A673 (cell line): Measurements from ENCODE around the gene TLE3. TPM values are rescaled to one million over a fixed set of nuclear protein-coding genes. Genes with fewer than 3 reads are reported as not detected.

Source experiments
- BruUV-seq: library from RNA; stranded (reverse); fragments of 400-500 nt; replicated peaks from 2 replicates; lab custom pipeline; 2021; lab: Mats Ljungman, UMichigan
- CTCF ChIA-PET: fragments of 300-600 bp; sonication (Branson Sonifier 250); formaldehyde crosslinking; loops from one replicate; lab custom pipeline; 2022; ENCODE audit warnings: antibody characterized with exemption; lab: Charles Lee
- POLR2A ChIA-PET: fragments of 300-600 bp; sonication (Branson Sonifier 250); formaldehyde crosslinking; loops from one replicate; lab custom pipeline; 2022; ENCODE audit warnings: antibody characterized with exemption; ENCODE audit not compliant: low non-redundant PET; lab: Charles Lee
- DNase-seq: peaks from one replicate; pipeline ENCODE4 v3.0.0-alpha.2; 2015; ENCODE audit warnings: low spot score
- H3K27ac ChIP-seq: fragments of 200-600 bp; sonication (generic); 2 replicates; pipeline ENCODE4 v1.5.1; 2016; ENCODE audit warnings: mixed run types, low read depth, mild to moderate bottlenecking, mixed read lengths, antibody characterized with exemption, low read length; ENCODE audit not compliant: poor library complexity, severe bottlenecking
- H3K27me3 ChIP-seq: fragments of 200-600 bp; sonication (generic); replicated peaks from 2 replicates; pipeline ENCODE4 v1.6.1; 2017; ENCODE audit warnings: mixed run types, low read depth, mild to moderate bottlenecking, mixed read lengths, antibody characterized with exemption, low read length; ENCODE audit not compliant: insufficient read depth, poor library complexity
- H3K36me3 ChIP-seq: fragments of 200-600 bp; sonication (generic); 2 replicates; pipeline ENCODE4 v1.6.1; 2016; ENCODE audit warnings: mixed run types, mild to moderate bottlenecking, mixed read lengths, antibody characterized with exemption, low read length; ENCODE audit not compliant: insufficient read depth, poor library complexity, severe bottlenecking
- H3K4me1 ChIP-seq: fragments of 200-600 bp; sonication (generic); 2 replicates; pipeline ENCODE4 v1.6.1; 2017; ENCODE audit warnings: mixed run types, mild to moderate bottlenecking, mixed read lengths, antibody characterized with exemption, low read length; ENCODE audit not compliant: insufficient read depth, poor library complexity, severe bottlenecking
- H3K4me3 ChIP-seq: fragments of 200-600 bp; sonication (generic); 2 replicates; pipeline ENCODE4 v1.5.1; 2016; ENCODE audit warnings: low read depth, mixed run types, mild to moderate bottlenecking, mixed read lengths, low read length; ENCODE audit not compliant: poor library complexity, severe bottlenecking
- H3K9me3 ChIP-seq: fragments of 200-600 bp; sonication (generic); 2 replicates; pipeline ENCODE4 v1.6.1; 2016; ENCODE audit warnings: mixed run types, low read depth, mild to moderate bottlenecking, mixed read lengths, antibody characterized with exemption, low read length; ENCODE audit not compliant: poor library complexity, severe bottlenecking
- EZH2 ChIP-seq: fragments of 200-600 bp; sonication (generic); IDR thresholded peaks from 2 replicates; pipeline ENCODE4 v1.6.1; 2017; ENCODE audit warnings: borderline replicate concordance, low read depth, mild to moderate bottlenecking, mixed read lengths, antibody characterized with exemption, low read length; ENCODE audit not compliant: poor library complexity, severe bottlenecking
- intact Hi-C: fragments of 100-400 bp; cut with micrococcal nuclease; formaldehyde crosslinking; loops from one replicate; pipeline ENCODE4 v1.10.0; 2022; ENCODE audit not compliant: unreplicated experiment
- total RNA-seq: library from RNA; stranded (reverse); gene quantifications from 2 replicates; pipeline ENCODE4 v1.2.3, GENCODE V29; 2021
- TF ChIP-seq, protein P1 (sequence below): fragments of 300-800, 200-600 bp; sonication (generic); conservative IDR thresholded peaks from 2 replicates; pipeline ENCODE4 v1.5.1; 2017; ENCODE audit warnings: low read depth, mild to moderate bottlenecking, antibody characterized with exemption, low read length, moderate library complexity, mixed read lengths

The TLE3 gene
- total RNA-seq, 1 experiment from 2014 or later = 90.4 TPM

- BruUV-seq = no TSS peak
- intact Hi-C loops = loop anchor here (1.0 kb wide), 1 partner anchor 10 kb away; no protein-coding TSS in a partner anchor
- Histone ChIP-seq H3K4me1 (peaks cover 21% of the 10 kb centered on the region), H3K27me3 (no peaks in the 10 kb centered on the region), H3K36me3 (no peaks in the 10 kb centered on the region), H3K27ac (peak overlapping the region; percentile 79), H3K4me3 (peak overlapping the region; percentile 45), H3K9me3 (no peaks in the 10 kb centered on the region)
- peak; percentile 97 for DNase-seq
- POLR2A ChIA-PET = no interaction called here
- TF ChIP-seq, protein P1, sequence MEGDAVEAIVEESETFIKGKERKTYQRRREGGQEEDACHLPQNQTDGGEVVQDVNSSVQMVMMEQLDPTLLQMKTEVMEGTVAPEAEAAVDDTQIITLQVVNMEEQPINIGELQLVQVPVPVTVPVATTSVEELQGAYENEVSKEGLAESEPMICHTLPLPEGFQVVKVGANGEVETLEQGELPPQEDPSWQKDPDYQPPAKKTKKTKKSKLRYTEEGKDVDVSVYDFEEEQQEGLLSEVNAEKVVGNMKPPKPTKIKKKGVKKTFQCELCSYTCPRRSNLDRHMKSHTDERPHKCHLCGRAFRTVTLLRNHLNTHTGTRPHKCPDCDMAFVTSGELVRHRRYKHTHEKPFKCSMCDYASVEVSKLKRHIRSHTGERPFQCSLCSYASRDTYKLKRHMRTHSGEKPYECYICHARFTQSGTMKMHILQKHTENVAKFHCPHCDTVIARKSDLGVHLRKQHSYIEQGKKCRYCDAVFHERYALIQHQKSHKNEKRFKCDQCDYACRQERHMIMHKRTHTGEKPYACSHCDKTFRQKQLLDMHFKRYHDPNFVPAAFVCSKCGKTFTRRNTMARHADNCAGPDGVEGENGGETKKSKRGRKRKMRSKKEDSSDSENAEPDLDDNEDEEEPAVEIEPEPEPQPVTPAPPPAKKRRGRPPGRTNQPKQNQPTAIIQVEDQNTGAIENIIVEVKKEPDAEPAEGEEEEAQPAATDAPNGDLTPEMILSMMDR = no peak
- no peak for TF ChIP-seq EZH2
- CTCF ChIA-PET = interaction anchor here (0.7 to 0.8 kb wide), 2 partner anchors 10 to 381 kb away, joined by 3 read pairs; no protein-coding TSS in a partner anchor
Observed at GRCh38 chr15:70101459-70102113, 3.9 kb upstream of the TLE3 start.

DNA sequence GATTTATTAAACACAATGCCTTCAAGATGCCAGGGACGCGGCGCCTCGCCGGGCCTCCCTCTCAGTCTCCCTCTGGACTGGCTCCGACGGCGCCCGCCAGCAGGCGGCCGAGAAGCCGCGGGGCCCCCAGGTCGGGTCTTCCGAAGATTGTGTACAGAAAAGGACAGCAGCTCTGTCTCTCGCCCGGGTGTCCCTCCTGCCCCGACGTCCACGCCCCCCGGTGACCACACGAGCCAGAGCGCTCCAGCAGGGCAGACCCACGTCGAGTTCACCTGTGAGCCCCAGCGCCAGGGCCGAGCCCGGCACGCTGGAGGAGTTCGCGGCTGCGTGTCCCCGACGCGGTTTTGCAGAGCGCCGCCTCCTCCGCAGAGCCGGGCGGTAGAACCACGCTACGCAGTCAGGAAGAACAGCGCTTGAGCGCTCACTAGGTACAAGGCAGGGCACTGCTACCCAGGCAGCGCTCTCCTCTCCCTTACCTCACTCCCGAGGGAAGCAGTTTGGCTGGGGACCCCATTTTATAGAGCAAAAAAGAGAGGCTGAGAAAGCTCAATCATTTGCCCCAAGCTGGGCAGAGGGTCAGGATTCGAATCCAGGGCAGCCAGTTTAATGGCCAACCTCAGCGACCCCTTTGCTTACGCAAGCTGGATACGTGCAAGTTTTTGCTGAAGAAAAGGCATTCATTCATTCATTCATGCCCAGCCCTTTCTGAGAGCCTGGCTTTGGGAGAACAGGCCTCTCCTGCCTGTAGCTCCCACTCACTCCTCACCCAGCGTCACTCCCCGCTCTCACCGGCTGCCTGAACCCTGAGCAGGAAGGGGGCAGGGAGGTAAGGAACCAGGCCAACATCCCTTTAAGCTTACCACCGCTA lies 3.0 kb upstream of the TLE3 start:
- CTCF ChIA-PET = interaction anchor here (0.7 to 0.8 kb wide), 2 partner anchors 10 to 380 kb away, joined by 3 read pairs; no protein-coding TSS in a partner anchor
- DNase-seq = peak; percentile 78
- intact Hi-C loops = loop anchor here (1.0 kb wide), 1 partner anchor 11 kb away; no protein-coding TSS in a partner anchor
- H3K4me1 ChIP-seq = peaks cover 21% of the 10 kb centered on the region
- no peaks in the 10 kb centered on the region for H3K27me3 ChIP-seq
- POLR2A ChIA-PET = interaction anchor here (0.7 kb wide), 1 partner anchor 116 kb away, joined by 3 read pairs; no protein-coding TSS in a partner anchor
- H3K36me3 ChIP-seq = no peaks in the 10 kb centered on the region
- no peaks in the 10 kb centered on the region for H3K9me3 ChIP-seq
- TF ChIP-seq, protein P1 = peak; percentile 32
- TF ChIP-seq EZH2 = no peak
- BruUV-seq = no TSS peak
- H3K4me3 ChIP-seq = peak overlapping the region; percentile 45
- peak overlapping the region; percentile 79 for H3K27ac ChIP-seq

DNA sequence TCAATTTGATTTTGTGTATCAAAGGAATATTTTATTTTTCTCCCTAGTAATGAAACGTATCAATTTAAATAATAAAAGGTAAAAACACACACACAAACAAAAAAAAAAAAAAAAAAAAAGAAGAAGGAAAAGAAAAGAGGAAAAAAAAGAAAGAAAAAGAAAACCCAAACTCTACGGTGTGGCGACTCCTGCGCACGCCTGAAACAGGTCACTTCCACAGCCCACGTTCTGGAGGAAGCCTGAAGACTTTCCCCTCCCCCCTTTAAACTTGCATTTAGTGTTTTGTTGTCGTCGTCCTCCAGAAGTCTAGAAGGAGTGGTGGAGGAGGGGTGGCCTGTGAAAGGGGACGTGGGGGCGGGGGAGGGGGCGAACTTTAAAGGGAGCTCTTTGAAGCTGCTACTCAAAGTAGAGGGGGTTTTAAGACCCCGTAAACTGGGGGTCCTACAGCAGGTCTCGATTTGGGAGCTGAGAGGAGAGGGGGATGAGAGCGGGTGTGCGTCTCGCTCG lies 2.3 kb upstream of the TLE3 start:
- Histone ChIP-seq H3K27me3 (no peaks in the 10 kb centered on the region), H3K36me3 (no peaks in the 10 kb centered on the region), H3K27ac (peak overlapping the region; percentile 79), H3K4me3 (peak overlapping the region; percentile 45), H3K4me1 (peaks cover 23% of the 10 kb centered on the region), H3K9me3 (no peaks in the 10 kb centered on the region)
- intact Hi-C loops = loop anchor here (5.0 to 10.0 kb wide), 4 partner anchors 78 to 375 kb away; no protein-coding TSS in a partner anchor
- POLR2A ChIA-PET = interaction anchor here (0.5 to 1.6 kb wide), 6 partner anchors 9 to 680 kb away, joined by 3 to 15 read pairs (median 4); no protein-coding TSS in a partner anchor
- peak; percentile 83 for DNase-seq
- TF ChIP-seq EZH2 = no peak
- TF ChIP-seq, protein P1 = no peak
- BruUV-seq = no TSS peak
- CTCF ChIA-PET = interaction anchor here (0.7 to 0.9 kb wide), 2 partner anchors 11 to 49 kb away, joined by 3 to 6 read pairs; no protein-coding TSS in a partner anchor
